ENCODE measurements around the gene GDE1.

GDE1 gene

GRCh38 chr16:19481296-19481695, 40.6 kb downstream of the GDE1 start:
- H3K9ac ChIP-seq (ENCODE audit: low read depth, low read length, poor library complexity, severe bottlenecking), result no peak overlapping the region
- H3K79me2 ChIP-seq (ENCODE audit: insufficient read depth, low read length), result no peaks in the 10 kb centered on the region
- no peaks in the 10 kb centered on the region for H3K9me3 ChIP-seq (ENCODE audit: insufficient read depth, low read depth, low read length)
- H3K4me3 ChIP-seq (ENCODE audit: low read length, poor library complexity, severe bottlenecking), result no peak overlapping the region
- H3F3A ChIP-seq (ENCODE audit: low read depth), result no peaks in the 10 kb centered on the region
- H3K27me3 ChIP-seq (ENCODE audit: insufficient read depth, low read length, poor library complexity, severe bottlenecking), result no peaks in the 10 kb centered on the region
- no peaks in the 10 kb centered on the region for H3K4me1 ChIP-seq (ENCODE audit: insufficient read depth, low read length, poor library complexity, severe bottlenecking)
- H4K20me1 ChIP-seq (ENCODE audit: insufficient read depth, low read length, poor library complexity, severe bottlenecking), result no peaks in the 10 kb centered on the region
- no peak overlapping the region for H2AFZ ChIP-seq (ENCODE audit: low read length)
- H3K36me3 ChIP-seq (ENCODE audit: insufficient read depth, low read length), result no peaks in the 10 kb centered on the region
- no peak overlapping the region for H3K4me2 ChIP-seq (ENCODE audit: low read depth, low read length, poor library complexity, severe bottlenecking)
- no peaks in the 10 kb centered on the region for H3K9me2 ChIP-seq (replicated peaks; ENCODE audit: low read depth, low read length)
- no peak for TF ChIP-seq EZH2phosphoT487 (IDR thresholded peaks at IDR 0.05; ENCODE audit: borderline replicate concordance)
- TF ChIP-seq, protein P1, sequence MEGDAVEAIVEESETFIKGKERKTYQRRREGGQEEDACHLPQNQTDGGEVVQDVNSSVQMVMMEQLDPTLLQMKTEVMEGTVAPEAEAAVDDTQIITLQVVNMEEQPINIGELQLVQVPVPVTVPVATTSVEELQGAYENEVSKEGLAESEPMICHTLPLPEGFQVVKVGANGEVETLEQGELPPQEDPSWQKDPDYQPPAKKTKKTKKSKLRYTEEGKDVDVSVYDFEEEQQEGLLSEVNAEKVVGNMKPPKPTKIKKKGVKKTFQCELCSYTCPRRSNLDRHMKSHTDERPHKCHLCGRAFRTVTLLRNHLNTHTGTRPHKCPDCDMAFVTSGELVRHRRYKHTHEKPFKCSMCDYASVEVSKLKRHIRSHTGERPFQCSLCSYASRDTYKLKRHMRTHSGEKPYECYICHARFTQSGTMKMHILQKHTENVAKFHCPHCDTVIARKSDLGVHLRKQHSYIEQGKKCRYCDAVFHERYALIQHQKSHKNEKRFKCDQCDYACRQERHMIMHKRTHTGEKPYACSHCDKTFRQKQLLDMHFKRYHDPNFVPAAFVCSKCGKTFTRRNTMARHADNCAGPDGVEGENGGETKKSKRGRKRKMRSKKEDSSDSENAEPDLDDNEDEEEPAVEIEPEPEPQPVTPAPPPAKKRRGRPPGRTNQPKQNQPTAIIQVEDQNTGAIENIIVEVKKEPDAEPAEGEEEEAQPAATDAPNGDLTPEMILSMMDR (conservative IDR thresholded peaks at IDR 0.05; ENCODE audit: low read length), result no peak

DNA sequence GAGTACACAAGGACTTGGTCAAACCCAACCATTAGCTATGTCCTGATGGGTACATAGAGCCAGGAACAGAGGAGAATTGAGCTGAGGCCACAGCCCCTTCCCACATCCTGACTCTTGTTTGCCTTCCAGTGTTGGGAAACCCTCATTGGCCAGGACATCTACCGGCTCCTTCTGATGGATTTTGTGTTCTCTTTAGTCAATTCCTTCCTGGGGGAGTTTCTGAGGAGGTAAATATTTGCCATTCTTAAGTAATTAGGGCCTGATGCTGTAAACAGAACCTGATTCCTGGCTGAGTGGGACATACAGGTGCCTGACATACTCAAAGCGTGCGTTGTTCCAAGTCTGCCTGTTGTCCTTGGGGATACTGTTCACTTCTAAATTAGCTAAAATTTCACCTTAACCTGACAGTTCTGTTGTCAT, 42.6 kb downstream of the GDE1 start:
- Histone ChIP-seq H2AFZ (ENCODE audit: low read length) (no peak overlapping the region), H3K9ac (ENCODE audit: low read depth, low read length, poor library complexity, severe bottlenecking) (no peak overlapping the region), H3K4me3 (ENCODE audit: low read length, poor library complexity, severe bottlenecking) (no peak overlapping the region), H3K79me2 (ENCODE audit: insufficient read depth, low read length) (no peaks in the 10 kb centered on the region), H3K4me2 (ENCODE audit: low read depth, low read length, poor library complexity, severe bottlenecking) (no peak overlapping the region), H3K36me3 (ENCODE audit: insufficient read depth, low read length) (no peaks in the 10 kb centered on the region), H3K9me3 (ENCODE audit: insufficient read depth, low read depth, low read length) (no peaks in the 10 kb centered on the region), H3F3A (ENCODE audit: low read depth) (no peaks in the 10 kb centered on the region), H3K9me2 (replicated peaks; ENCODE audit: low read depth, low read length) (no peaks in the 10 kb centered on the region), H3K4me1 (ENCODE audit: insufficient read depth, low read length, poor library complexity, severe bottlenecking) (no peaks in the 10 kb centered on the region), H3K27me3 (ENCODE audit: insufficient read depth, low read length, poor library complexity, severe bottlenecking) (no peaks in the 10 kb centered on the region), H4K20me1 (ENCODE audit: insufficient read depth, low read length, poor library complexity, severe bottlenecking) (no peaks in the 10 kb centered on the region)
- TF ChIP-seq, protein P1 (conservative IDR thresholded peaks at IDR 0.05; ENCODE audit: low read length), result no peak
- TF ChIP-seq EZH2phosphoT487 (IDR thresholded peaks at IDR 0.05; ENCODE audit: borderline replicate concordance), result no peak

- Histone ChIP-seq H3K36me3 (ENCODE audit: insufficient read depth, low read length) (no peaks in the 10 kb centered on the region), H3K9ac (ENCODE audit: low read depth, low read length, poor library complexity, severe bottlenecking) (no peak overlapping the region), H3K27me3 (ENCODE audit: insufficient read depth, low read length, poor library complexity, severe bottlenecking) (no peaks in the 10 kb centered on the region), H3K4me1 (ENCODE audit: insufficient read depth, low read length, poor library complexity, severe bottlenecking) (no peaks in the 10 kb centered on the region), H2AFZ (ENCODE audit: low read length) (no peak overlapping the region), H3K9me2 (replicated peaks; ENCODE audit: low read depth, low read length) (no peaks in the 10 kb centered on the region), H3K4me3 (ENCODE audit: low read length, poor library complexity, severe bottlenecking) (no peak overlapping the region), H3F3A (ENCODE audit: low read depth) (no peaks in the 10 kb centered on the region), H3K79me2 (ENCODE audit: insufficient read depth, low read length) (no peaks in the 10 kb centered on the region), H3K9me3 (ENCODE audit: insufficient read depth, low read depth, low read length) (no peaks in the 10 kb centered on the region), H4K20me1 (ENCODE audit: insufficient read depth, low read length, poor library complexity, severe bottlenecking) (no peaks in the 10 kb centered on the region), H3K4me2 (ENCODE audit: low read depth, low read length, poor library complexity, severe bottlenecking) (no peak overlapping the region)
- no peak for TF ChIP-seq EZH2phosphoT487 (IDR thresholded peaks at IDR 0.05; ENCODE audit: borderline replicate concordance)
- TF ChIP-seq, protein P1 (conservative IDR thresholded peaks at IDR 0.05; ENCODE audit: low read length), result no peak
These were observed 43.4 kb downstream of the GDE1 start for GRCh38 chr16:19478505-19478904.
